Progenitor cell of endocrine pancreas (in vitro differentiated cells): ENCODE data around the gene RWDD2A. TPM values are rescaled to one million over a fixed set of nuclear protein-coding genes. Genes with fewer than 3 reads are reported as not detected.
A peak's percentile ranks its signal among the peaks of the same experiment; 100 is the strongest.

ENCODE experiments used
- DNase-seq: peaks from one replicate; pipeline ENCODE4 v3.0.0; 2021; ENCODE audit warnings: low spot score; ENCODE audit not compliant: unreplicated experiment
- H3K27ac Mint-ChIP-seq: 2 replicates; pipeline ENCODE4 v1.8.0; 2021; ENCODE audit warnings: mild to moderate bottlenecking, moderate library complexity, mixed read lengths
- H3K27me3 Mint-ChIP-seq: 2 replicates; pipeline ENCODE4 v1.8.0; 2021; ENCODE audit warnings: mixed read lengths
- H3K36me3 Mint-ChIP-seq: 2 replicates; pipeline ENCODE4 v1.8.0; 2022; ENCODE audit warnings: mixed read lengths; ENCODE audit not compliant: insufficient read depth
- H3K4me1 Mint-ChIP-seq: 2 replicates; pipeline ENCODE4 v1.8.0; 2021; ENCODE audit warnings: low read depth, mixed read lengths
- H3K4me3 Mint-ChIP-seq: 2 replicates; pipeline ENCODE4 v1.8.0; 2021; ENCODE audit warnings: low read depth, mild to moderate bottlenecking, moderate library complexity, mixed read lengths
- H3K9me3 Mint-ChIP-seq: 2 replicates; pipeline ENCODE4 v1.8.0; 2021; ENCODE audit warnings: low read depth, mixed read lengths
- CTCF ChIP-seq: fragments of 200-600 bp; sonication (generic); IDR thresholded peaks from one replicate; pipeline ENCODE4 v1.5.0; 2021; ENCODE audit warnings: antibody characterized with exemption, mild to moderate bottlenecking; ENCODE audit not compliant: unreplicated experiment
- total RNA-seq: library from RNA; stranded (reverse); gene quantifications from 2 replicates; pipeline ENCODE4 v1.2.1, GENCODE V29; 2021

RWDD2A gene
- total RNA-seq, 1 donor from 2014 or later, result 7.6 TPM

GRCh38 chr6:83198486-83199172, 5.5 kb downstream of the RWDD2A start:
- H3K27ac Mint-ChIP-seq, result peak overlapping the region; percentile 29
- H3K9me3 Mint-ChIP-seq, result peaks cover 6% of the 10 kb centered on the region
- no peaks in the 10 kb centered on the region for H3K27me3 Mint-ChIP-seq

GRCh38 chr6:83199173-83199862, 6.2 kb downstream of the RWDD2A start:
- Mint-ChIP-seq H3K9me3 (peaks cover 6% of the 10 kb centered on the region), H3K27ac (no peak overlapping the region), H3K27me3 (no peaks in the 10 kb centered on the region), H3K36me3 (peaks cover 8% of the 10 kb centered on the region), H3K4me1 (peaks cover 22% of the 10 kb centered on the region), H3K4me3 (no peak overlapping the region)
- no peak for TF ChIP-seq CTCF
- DNase-seq, result no peak

More at GRCh38 chr6:83198486-83199172, 5.5 kb downstream of the RWDD2A start:
- no peak overlapping the region for H3K4me3 Mint-ChIP-seq
- TF ChIP-seq CTCF, result no peak
- H3K36me3 Mint-ChIP-seq, result peaks cover 8% of the 10 kb centered on the region
- H3K4me1 Mint-ChIP-seq, result peaks cover 27% of the 10 kb centered on the region
- DNase-seq, result no peak

GRCh38 chr6:83199863-83200225, 6.7 kb downstream of the RWDD2A start:
- no peak for DNase-seq
- Mint-ChIP-seq H3K36me3 (peaks cover 8% of the 10 kb centered on the region), H3K4me1 (peaks cover 19% of the 10 kb centered on the region), H3K27ac (no peak overlapping the region), H3K27me3 (no peaks in the 10 kb centered on the region), H3K4me3 (no peak overlapping the region), H3K9me3 (peaks cover 6% of the 10 kb centered on the region)
- TF ChIP-seq CTCF, result no peak

GRCh38 chr6:83202031-83202430, 8.9 kb downstream of the RWDD2A start:
- H3K27ac Mint-ChIP-seq, result no peak overlapping the region
- peaks cover 8% of the 10 kb centered on the region for H3K36me3 Mint-ChIP-seq
- H3K4me1 Mint-ChIP-seq, result peaks cover 19% of the 10 kb centered on the region
- no peak overlapping the region for H3K4me3 Mint-ChIP-seq
- no peak for DNase-seq
- no peak for TF ChIP-seq CTCF
- H3K27me3 Mint-ChIP-seq, result no peaks in the 10 kb centered on the region
- peaks cover 13% of the 10 kb centered on the region for H3K9me3 Mint-ChIP-seq

GRCh38 chr6:83215131-83216047, 22.2 kb downstream of the RWDD2A start:
- TF ChIP-seq CTCF, result peak; percentile 81
- Mint-ChIP-seq H3K27me3 (no peaks in the 10 kb centered on the region), H3K4me3 (no peak overlapping the region), H3K9me3 (no peaks in the 10 kb centered on the region), H3K4me1 (no peaks in the 10 kb centered on the region), H3K27ac (no peak overlapping the region), H3K36me3 (no peaks in the 10 kb centered on the region)
- peak; percentile 23 for DNase-seq
